Stimulated activated CD8-positive, alpha-beta memory T cell treated with anti-CD3 and anti-CD28 coated beads, Interleukin-4, amount 100 ng/mL, for 4 hours (primary cell): ENCODE data around the gene TDRD15.
"Not testable (repeated sequence)": the region's sequence is repeated elsewhere in the genome, so short reads cannot be mapped to it uniquely, and the experiment has no call there.

ENCODE experiments used
- DNase-seq, 2 donors: peaks; one replicate each; pipeline ENCODE4 v3.0.0-alpha.2; 2020; ENCODE audit warnings: low read depth in 2 of 2, low spot score in 1 of 2

Gene TDRD15

DNA sequence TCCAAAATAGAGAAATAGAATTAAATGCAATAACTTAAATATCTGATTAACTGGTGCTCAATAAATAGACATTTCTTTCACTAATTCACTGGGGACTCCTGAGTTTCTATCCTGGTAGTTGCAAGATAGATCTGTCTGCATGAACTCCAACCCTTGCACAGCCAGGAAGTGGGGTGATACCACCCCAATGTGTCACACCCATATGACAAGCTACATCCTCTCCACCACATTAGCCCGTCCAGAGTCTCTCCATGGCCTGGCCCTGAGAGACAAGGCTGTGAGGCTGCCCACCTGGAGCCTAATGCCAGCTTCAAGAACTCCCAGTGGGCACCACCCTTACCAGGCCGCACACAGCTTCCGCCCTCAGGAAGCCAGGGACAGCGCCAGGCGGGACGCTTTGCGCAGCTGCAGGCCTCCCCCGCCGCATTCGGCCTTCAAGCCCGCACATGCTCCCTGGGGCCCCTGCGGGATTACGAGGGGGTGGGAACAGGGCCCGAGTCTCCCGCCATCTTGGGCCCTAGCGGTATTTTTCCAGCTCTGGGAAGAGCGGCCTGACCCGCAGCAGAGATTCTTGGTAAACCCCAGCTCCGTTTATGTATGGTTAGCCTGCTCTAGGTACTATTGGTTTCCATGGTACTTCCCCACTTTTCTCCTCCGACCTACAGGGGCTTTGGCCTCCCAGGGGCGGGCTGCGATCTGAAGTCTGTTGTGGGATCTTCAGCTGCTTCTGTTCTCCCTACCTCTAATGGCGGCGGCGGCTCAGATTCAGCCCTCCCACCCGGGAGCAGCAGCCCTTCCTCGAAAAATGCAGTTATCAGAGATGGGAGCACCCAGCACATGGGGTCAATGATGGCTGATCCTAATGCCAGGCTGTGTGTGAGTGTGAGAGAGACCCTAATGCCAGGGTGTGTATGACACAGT, at the start of gene TDRD15:
Gene TDRD15, plus strand, starts transcription at position 496 of the 921 bp plus-strand sequence. CDS start 13,500 bp downstream, outside the sequence.
- DNase-seq, result no peak

DNA sequence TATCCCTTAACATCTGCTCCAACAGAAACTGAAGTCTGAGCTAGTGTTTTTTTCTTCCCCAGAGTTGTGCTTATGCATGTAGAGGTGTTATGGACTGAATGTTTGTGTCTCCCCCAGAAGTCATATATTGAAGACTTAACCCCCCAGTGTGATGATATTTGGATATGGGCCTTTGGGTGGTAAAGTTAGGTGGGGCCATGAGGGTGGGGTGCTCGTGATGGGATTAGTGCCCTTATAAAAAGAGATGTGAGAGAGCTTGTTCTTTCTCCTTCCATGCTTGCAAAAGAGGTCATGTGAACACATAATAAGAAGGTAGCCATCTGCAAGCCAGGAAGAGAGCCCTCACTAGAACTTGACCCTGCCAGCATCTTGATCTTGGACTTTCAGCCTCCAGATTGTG, 45.5 kb upstream of the TDRD15 start:
- no peak for DNase-seq

- DNase-seq, result no peak
Observed at GRCh38 chr2:21083482-21083881, 40.3 kb upstream of the TDRD15 start.

- no peak for DNase-seq
Observed at GRCh38 chr2:21084401-21084800, 39.4 kb upstream of the TDRD15 start.

GRCh38 chr2:21092308-21092869, 31.4 kb upstream of the TDRD15 start:
- no peak for DNase-seq

DNA sequence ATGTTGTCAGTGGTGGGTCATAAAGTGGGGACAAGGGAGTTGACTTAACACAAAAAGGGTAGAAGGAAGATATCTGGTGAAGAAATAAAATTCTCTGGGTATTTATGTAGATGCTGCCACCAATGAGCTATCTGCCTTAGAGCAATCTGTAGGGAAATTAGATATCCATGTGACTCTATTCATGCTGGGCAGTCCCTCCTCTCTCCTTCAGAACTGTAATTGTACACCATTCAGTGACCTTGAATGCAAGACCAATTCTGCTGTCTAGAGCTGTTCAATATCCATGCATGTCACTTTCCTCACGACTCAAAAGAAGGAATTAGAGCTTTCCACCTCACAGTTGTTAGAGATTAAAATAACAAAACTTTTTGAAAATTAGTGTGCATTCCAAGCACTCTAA, 28.6 kb upstream of the TDRD15 start:
- no peak for DNase-seq

GRCh38 chr2:21095714-21096113, 28.1 kb upstream of the TDRD15 start:
- DNase-seq, result no peak

DNA sequence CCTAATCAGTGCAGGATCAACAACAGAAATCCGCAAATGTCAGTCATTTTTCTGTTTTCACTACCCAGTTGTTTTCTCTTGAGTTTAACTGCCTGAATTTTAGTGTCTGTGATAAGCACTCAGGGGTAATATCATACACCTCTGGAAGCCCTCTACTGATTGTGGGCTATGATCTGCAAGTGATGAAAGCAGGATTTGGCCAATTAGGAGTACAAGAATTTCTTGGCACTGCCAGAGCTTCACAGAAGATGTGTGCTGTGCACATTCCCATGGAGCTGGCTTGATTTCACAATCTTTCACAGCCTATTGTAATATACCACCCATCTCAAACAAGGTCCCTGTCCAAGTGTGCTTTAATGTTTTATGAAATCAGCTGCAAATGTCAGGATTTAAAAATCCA, 27.3 kb upstream of the TDRD15 start:
- DNase-seq, result no peak

GRCh38 chr2:21097331-21097730, 26.4 kb upstream of the TDRD15 start:
- DNase-seq, result no peak

- no peak for DNase-seq
Observed at GRCh38 chr2:21098294-21098693, 25.5 kb upstream of the TDRD15 start.

DNA sequence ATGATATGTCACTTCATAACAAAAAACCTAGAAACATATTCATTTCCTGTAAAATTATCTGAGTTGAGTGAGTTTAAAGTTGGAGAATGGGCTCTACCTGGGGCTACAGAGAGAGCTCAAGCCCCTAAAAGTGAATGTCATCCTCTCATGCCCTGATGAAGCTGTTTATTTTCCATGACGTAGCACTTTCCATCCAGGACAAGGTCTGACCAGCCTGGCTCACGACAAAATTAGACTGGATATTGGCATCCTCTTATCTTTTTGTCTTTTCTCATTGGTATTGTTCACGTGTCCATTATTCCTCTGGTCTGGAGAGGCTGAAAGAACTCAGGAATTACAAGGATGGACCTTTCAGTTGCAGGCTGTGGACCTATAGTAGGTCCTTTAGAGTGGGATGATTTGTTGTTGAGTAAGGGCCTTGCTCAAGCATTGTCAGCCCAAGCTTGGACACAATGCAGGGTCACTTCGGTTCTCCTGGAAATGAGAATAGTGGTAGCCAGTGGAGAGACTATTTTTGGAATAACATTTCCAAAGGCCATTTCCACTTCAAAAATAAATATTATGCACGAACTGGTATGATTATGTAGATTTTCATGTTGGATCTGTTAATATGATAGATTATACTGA, 24.4 kb upstream of the TDRD15 start:
- no peak for DNase-seq

GRCh38 chr2:21101514-21102155, 22.1 kb upstream of the TDRD15 start:
- DNase-seq, result not testable (repeated sequence)

- DNase-seq, result no peak
Observed at GRCh38 chr2:21102356-21102755, 21.4 kb upstream of the TDRD15 start.

GRCh38 chr2:21103274-21103891, 20.4 kb upstream of the TDRD15 start:
- DNase-seq, result no peak

DNA sequence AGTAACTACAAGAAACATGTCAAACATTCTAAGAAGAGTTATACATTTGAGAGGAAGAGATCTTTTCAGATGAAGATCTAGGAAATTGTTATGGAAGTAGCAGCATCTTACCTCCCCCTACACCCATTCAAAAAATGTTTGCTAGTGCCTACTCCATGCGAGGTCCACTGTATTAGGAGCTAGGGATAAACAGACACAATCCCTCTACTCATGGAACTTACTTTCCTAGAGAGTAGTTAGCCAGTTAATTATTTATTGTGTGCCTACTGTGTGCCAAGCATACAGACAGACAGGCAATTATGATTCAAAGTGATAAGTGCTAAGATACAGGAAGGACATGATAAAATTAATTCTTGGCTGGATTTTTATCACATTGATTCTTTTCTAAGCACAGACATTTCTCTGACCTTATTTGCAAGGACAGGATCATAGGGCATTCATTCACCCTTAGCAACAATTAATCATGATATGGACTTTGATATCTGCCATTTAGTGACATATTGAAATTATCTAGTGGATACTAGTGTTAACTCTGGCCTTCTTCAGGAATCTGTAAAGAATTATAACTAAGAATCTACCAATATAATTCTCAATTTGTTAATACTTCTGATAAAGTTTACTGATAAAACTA, 19.6 kb upstream of the TDRD15 start:
- DNase-seq, result no peak

GRCh38 chr2:21111012-21111411, 12.8 kb upstream of the TDRD15 start:
- no peak for DNase-seq

DNA sequence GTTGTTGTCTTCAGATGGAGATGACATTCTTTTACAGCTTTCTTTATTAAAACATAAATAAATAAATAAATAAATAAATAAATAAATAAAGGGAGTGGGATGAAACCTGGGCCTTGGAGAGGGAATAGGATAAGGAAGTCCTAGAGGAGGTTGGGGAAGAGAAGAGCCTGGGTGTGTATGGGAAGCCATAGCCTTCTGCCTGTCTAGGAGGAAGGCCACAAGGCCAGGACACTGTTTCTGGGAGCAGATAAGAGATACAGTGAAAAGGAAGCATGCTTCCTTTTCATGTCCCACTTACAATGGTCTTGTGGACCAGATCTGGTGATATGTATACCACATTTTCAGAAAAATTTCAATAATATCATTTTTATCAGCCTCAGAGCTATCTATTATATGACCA, 6.1 kb upstream of the TDRD15 start:
- DNase-seq, result no peak

- no peak for DNase-seq
Observed at GRCh38 chr2:21118302-21118920, 5.4 kb upstream of the TDRD15 start.

GRCh38 chr2:21131861-21132260, 8.1 kb downstream of the TDRD15 start:
- no peak for DNase-seq

GRCh38 chr2:21135585-21135984, 11.8 kb downstream of the TDRD15 start:
- DNase-seq, result no peak
